Lower leg skin (tissue), 3 donors: ENCODE data around the gene THSD4.

Experiments
- POLR2A ChIP-seq, 2 donors: fragments of 450-650 bp; IDR thresholded peaks; one replicate each; pipeline ENCODE4 v1.6.1; 2016 to 2017; ENCODE audit warnings: antibody characterized with exemption in 2 of 2, mild to moderate bottlenecking in 1 of 2, moderate library complexity in 1 of 2
- TF ChIP-seq, protein P1 (sequence below), 3 donors: fragments of 450-650 bp; IDR thresholded peaks; one replicate each; pipeline ENCODE4 v1.5.1; 2016; ENCODE audit warnings: antibody characterized with exemption in 3 of 3, mild to moderate bottlenecking in 3 of 3, moderate library complexity in 2 of 3

DNA sequence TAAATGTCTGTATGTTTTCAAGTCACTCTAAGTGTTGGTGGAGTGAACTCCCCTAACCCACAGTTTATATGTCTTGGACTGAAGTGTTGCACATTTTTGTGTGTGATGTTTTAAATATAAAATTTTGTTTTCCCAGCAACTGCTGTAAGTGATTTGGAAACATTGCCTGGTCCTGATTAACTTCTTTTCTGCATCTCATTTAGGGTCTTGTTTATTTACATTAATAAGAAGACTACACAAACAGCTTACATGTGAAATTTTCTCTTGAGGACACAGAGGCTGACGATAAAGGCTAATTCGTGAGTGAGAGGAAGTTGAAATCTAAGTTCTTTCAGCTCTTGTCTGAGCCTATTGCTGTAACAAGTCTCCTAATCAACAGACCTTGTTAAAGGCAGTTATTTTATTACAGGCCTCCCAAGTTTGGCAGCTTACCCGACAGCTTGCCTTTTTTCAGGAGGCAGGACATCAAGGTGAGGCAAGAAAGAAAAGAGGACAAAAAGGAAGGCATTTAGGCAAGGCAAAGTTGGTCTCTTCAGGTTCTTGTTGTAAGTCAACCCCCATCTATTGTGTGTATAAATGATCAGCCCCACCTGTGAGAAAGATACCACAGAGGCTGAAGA, 517.4 kb downstream of the THSD4 start:
- TF ChIP-seq, protein P1, sequence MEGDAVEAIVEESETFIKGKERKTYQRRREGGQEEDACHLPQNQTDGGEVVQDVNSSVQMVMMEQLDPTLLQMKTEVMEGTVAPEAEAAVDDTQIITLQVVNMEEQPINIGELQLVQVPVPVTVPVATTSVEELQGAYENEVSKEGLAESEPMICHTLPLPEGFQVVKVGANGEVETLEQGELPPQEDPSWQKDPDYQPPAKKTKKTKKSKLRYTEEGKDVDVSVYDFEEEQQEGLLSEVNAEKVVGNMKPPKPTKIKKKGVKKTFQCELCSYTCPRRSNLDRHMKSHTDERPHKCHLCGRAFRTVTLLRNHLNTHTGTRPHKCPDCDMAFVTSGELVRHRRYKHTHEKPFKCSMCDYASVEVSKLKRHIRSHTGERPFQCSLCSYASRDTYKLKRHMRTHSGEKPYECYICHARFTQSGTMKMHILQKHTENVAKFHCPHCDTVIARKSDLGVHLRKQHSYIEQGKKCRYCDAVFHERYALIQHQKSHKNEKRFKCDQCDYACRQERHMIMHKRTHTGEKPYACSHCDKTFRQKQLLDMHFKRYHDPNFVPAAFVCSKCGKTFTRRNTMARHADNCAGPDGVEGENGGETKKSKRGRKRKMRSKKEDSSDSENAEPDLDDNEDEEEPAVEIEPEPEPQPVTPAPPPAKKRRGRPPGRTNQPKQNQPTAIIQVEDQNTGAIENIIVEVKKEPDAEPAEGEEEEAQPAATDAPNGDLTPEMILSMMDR (IDR thresholded peaks at IDR 0.05) = no peak
- TF ChIP-seq POLR2A (IDR thresholded peaks at IDR 0.05) = no peak
